ENCODE measurements around the gene CADM1. TPM values are rescaled to one million over a fixed set of nuclear protein-coding genes. Genes with fewer than 3 reads are reported as not detected.

The CADM1 gene
- total RNA-seq, 1 experiment from 2014 or later, result 0.79 TPM

DNA sequence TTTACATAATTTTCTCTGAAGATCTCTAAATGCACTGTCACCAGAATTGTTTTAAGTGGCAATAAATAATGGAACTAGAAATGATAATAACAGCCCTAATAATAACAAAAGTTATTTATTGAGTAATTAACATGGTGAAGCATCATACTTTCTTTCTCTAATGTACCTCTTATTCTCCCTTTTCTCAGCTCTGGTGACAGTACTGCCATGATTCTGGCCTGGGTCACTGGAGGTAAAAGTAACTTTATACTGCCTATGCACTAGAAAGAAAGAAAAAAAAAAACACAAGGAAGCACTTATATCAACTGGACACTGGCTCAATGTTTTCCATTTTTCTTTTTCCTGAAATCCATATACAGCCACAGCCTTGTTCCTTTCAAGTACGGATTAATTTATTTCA, 43.7 kb downstream of the CADM1 start:
- no TSS peak for BruUV-seq (replicated peaks)
- Histone ChIP-seq H3K9me3 (ENCODE audit: control insufficient read depth in 1 of 2, insufficient read depth in 1 of 2, low read depth in 1 of 2, low read length in 2 of 2) (peaks cover 4 to 14% of the 10 kb centered on the region in 2 experiments; a peak in 2 of 4 replicates), H3K36me3 (ENCODE audit: control insufficient read depth in 1 of 2, insufficient read depth in 2 of 2, low read length in 2 of 2) (no peaks in the 10 kb centered on the region), H3K27me3 (ENCODE audit: insufficient read depth, low read length) (no peaks in the 10 kb centered on the region), H3K9me2 (ENCODE audit: insufficient read depth) (no peaks in the 10 kb centered on the region), H3K9ac (ENCODE audit: low read length) (no peak overlapping the region), H4K20me1 (ENCODE audit: insufficient read depth) (no peaks in the 10 kb centered on the region), H3K4me2 (ENCODE audit: low read length) (no peak overlapping the region), H3K4me3 (replicated peaks in 1 of 2; ENCODE audit: low read depth in 1 of 2, low read length in 2 of 2) (no peak overlapping the region), H2AFZ (ENCODE audit: low read depth, low read length, poor library complexity, severe bottlenecking) (no peak overlapping the region), H3K79me2 (ENCODE audit: insufficient read depth, low read length) (no peaks in the 10 kb centered on the region), H3K27ac (ENCODE audit: low read depth, low read length) (no peak overlapping the region), H3K4me1 (ENCODE audit: control insufficient read depth in 1 of 2, insufficient read depth in 2 of 2, low read length in 2 of 2) (no peaks in the 10 kb centered on the region)
- ChIA-PET RAD21 (ENCODE audit: low non-redundant PET in 1 of 2, low total read pairs in 2 of 2, uncharacterized antibody in 2 of 2, unreplicated experiment in 2 of 2) (no interaction called here), CTCF (no interaction called here), POLR2A (no interaction called here)
- TF ChIP-seq ZFX (IDR thresholded peaks at IDR 0.05) (no peak), POLR2A (IDR thresholded peaks at IDR 0.05; ENCODE audit: borderline replicate concordance, extremely low read depth, insufficient read depth, insufficient read length) (no peak), SRF (IDR thresholded peaks at IDR 0.05; ENCODE audit: low read depth) (no peak), SP1 (IDR thresholded peaks at IDR 0.05; ENCODE audit: low read depth) (no peak), EGR1 (IDR thresholded peaks at IDR 0.05; ENCODE audit: low read depth) (no peak), ELF1 (IDR thresholded peaks at IDR 0.05; ENCODE audit: borderline replicate concordance, low read depth) (no peak), FOSL1 (IDR thresholded peaks at IDR 0.05; ENCODE audit: low read depth) (no peak), TCF7L2 (IDR thresholded peaks at IDR 0.05; ENCODE audit: borderline replicate concordance, extremely low read depth, insufficient read depth, insufficient read length) (no peak), RAD21 (IDR thresholded peaks at IDR 0.05; ENCODE audit: low read depth) (no peak), EZH2phosphoT487 (IDR thresholded peaks at IDR 0.05; ENCODE audit: borderline replicate concordance) (no peak), CTCF (IDR thresholded peaks at IDR 0.05 in 2 of 3, conservative IDR thresholded peaks at IDR 0.05 in 1 of 3; ENCODE audit: borderline replicate concordance in 1 of 3, insufficient read depth in 1 of 3, low read depth in 2 of 3, low read length in 2 of 3) (no peak), ZNF274 (IDR thresholded peaks at IDR 0.05; ENCODE audit: low read depth, low read length) (no peak)
- TF ChIP-seq, protein P1, sequence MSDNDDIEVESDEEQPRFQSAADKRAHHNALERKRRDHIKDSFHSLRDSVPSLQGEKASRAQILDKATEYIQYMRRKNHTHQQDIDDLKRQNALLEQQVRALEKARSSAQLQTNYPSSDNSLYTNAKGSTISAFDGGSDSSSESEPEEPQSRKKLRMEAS (IDR thresholded peaks at IDR 0.05), result no peak
- DNase-seq (ENCODE audit: low read depth, low spot score), result no peak
- intact Hi-C loops (cut with micrococcal nuclease), result no loop called here
- no peak for ATAC-seq

All from HCT116 (cell line).